ENCODE data around the gene FSIP1. TPM values are rescaled to one million over a fixed set of nuclear protein-coding genes. Genes with fewer than 3 reads are reported as not detected.

Gene FSIP1
- polyA plus RNA-seq, 2 of the 4 experiments (the other 2 are of a cell fraction) = 0.71 to 0.93 TPM

- H3K27ac ChIP-seq = no peak overlapping the region
- no peaks in the 10 kb centered on the region for H3K9me3 ChIP-seq
- no peak overlapping the region for H3K4me3 ChIP-seq
- no peak overlapping the region for H3K4me2 ChIP-seq
- H3K4me1 ChIP-seq = no peaks in the 10 kb centered on the region
- WGBS (ENCODE audit: missing lambda C conversion rate) = 90% methylated on average over 1 of the region's 1 CpG
- no peak for TF ChIP-seq NFE2L2 (conservative IDR thresholded peaks at IDR 0.05; ENCODE audit: low read length)
- TF ChIP-seq, protein P1, sequence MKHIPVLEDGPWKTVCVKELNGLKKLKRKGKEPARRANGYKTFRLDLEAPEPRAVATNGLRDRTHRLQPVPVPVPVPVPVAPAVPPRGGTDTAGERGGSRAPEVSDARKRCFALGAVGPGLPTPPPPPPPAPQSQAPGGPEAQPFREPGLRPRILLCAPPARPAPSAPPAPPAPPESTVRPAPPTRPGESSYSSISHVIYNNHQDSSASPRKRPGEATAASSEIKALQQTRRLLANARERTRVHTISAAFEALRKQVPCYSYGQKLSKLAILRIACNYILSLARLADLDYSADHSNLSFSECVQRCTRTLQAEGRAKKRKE (CRISPR knock-in tag; IDR thresholded peaks at IDR 0.05; ENCODE audit: low read depth) = no peak
- TF ChIP-seq JUNB (IDR thresholded peaks at IDR 0.05) = no peak
- TF ChIP-seq CEBPB (IDR thresholded peaks at IDR 0.05) = no peak
- TF ChIP-seq, protein P2, sequence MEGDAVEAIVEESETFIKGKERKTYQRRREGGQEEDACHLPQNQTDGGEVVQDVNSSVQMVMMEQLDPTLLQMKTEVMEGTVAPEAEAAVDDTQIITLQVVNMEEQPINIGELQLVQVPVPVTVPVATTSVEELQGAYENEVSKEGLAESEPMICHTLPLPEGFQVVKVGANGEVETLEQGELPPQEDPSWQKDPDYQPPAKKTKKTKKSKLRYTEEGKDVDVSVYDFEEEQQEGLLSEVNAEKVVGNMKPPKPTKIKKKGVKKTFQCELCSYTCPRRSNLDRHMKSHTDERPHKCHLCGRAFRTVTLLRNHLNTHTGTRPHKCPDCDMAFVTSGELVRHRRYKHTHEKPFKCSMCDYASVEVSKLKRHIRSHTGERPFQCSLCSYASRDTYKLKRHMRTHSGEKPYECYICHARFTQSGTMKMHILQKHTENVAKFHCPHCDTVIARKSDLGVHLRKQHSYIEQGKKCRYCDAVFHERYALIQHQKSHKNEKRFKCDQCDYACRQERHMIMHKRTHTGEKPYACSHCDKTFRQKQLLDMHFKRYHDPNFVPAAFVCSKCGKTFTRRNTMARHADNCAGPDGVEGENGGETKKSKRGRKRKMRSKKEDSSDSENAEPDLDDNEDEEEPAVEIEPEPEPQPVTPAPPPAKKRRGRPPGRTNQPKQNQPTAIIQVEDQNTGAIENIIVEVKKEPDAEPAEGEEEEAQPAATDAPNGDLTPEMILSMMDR (IDR thresholded peaks at IDR 0.05) = no peak
- TF ChIP-seq RCOR1 (IDR thresholded peaks at IDR 0.05; ENCODE audit: low read depth, low read length) = no peak
- TF ChIP-seq HOXA7 (CRISPR knock-in tag; IDR thresholded peaks at IDR 0.05) = no peak
- no peak for TF ChIP-seq CHD2 (IDR thresholded peaks at IDR 0.05; ENCODE audit: low read length, partially characterized antibody)
- no peak for TF ChIP-seq MYC (IDR thresholded peaks at IDR 0.05; ENCODE audit: borderline replicate concordance, low read length)
- TF ChIP-seq CHD4 (IDR thresholded peaks at IDR 0.05; ENCODE audit: borderline replicate concordance) = no peak
- TF ChIP-seq KDM1A (IDR thresholded peaks at IDR 0.05; ENCODE audit: low read depth) = no peak
- TF ChIP-seq MAFK (IDR thresholded peaks at IDR 0.05; ENCODE audit: partially characterized antibody) = no peak
- no peak for TF ChIP-seq FOSB (CRISPR knock-in tag; IDR thresholded peaks at IDR 0.05)
- no peak for TF ChIP-seq HOXB13 (CRISPR knock-in tag; IDR thresholded peaks at IDR 0.05; ENCODE audit: low read depth)
- no peak for TF ChIP-seq RAD21 (conservative IDR thresholded peaks at IDR 0.05 in 1 of 2, IDR thresholded peaks at IDR 0.05 in 1 of 2)
- TF ChIP-seq TFCP2L1 (CRISPR knock-in tag; IDR thresholded peaks at IDR 0.05) = no peak
- no peak for TF ChIP-seq HEYL (CRISPR knock-in tag; IDR thresholded peaks at IDR 0.05)
- no peak for TF ChIP-seq ELK1 (IDR thresholded peaks at IDR 0.05; ENCODE audit: low read depth, low read length)
- POLR2A ChIA-PET = interaction anchor here (1.0 kb wide), 1 partner anchor 72 kb away, joined by 4 read pairs; no protein-coding TSS in a partner anchor
- CTCF ChIA-PET = interaction anchor here (0.7 to 3.2 kb wide), 19 partner anchors 9 to 980 kb away, joined by 3 to 63 read pairs (median 3); no protein-coding TSS in a partner anchor
- no peak for FAIRE-seq
- no peak for ATAC-seq
- DNase-seq (ENCODE audit: low read depth in 1 of 2, low spot score in 1 of 2) = no peak
Observed at GRCh38 chr15:39685367-39685766, 97.3 kb downstream of the FSIP1 start.

DNA sequence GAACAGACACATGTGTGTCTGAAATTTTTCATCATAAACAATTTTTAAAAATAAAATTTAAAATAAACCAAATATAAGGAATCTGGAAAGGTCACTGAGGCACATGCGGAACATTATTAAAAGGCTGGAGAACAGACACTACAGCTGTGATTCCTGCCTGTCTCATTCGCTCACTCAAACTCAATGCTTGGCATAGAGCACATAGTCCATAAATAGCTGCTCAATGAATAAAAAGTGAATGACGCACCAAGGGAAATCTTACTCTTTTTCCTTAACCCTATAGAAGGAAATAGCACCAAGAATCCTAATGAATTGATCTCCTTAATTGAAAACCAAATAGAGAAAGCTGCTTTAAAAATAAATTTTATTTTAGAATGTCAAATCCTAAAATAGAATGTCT, 98.4 kb downstream of the FSIP1 start:
- no peaks in the 10 kb centered on the region for H3K4me1 ChIP-seq
- H3K27ac ChIP-seq = no peak overlapping the region
- CTCF ChIA-PET = interaction anchor here (1.2 to 2.2 kb wide), 4 partner anchors 8 to 977 kb away, joined by 3 to 8 read pairs (median 4); partner anchors contain the start of gene THBS1
- POLR2A ChIA-PET = no interaction called here
- no peak overlapping the region for H3K4me2 ChIP-seq
- H3K4me3 ChIP-seq = no peak overlapping the region
- ATAC-seq = no peak
- TF ChIP-seq MAFK (IDR thresholded peaks at IDR 0.05; ENCODE audit: partially characterized antibody) (no peak), JUN (IDR thresholded peaks at IDR 0.05) (no peak), HES2 (IDR thresholded peaks at IDR 0.05) (no peak), CBX2 (IDR thresholded peaks at IDR 0.05; ENCODE audit: borderline replicate concordance, low read depth) (no peak), SREBF2 (IDR thresholded peaks at IDR 0.05) (no peak), RAD21 (conservative IDR thresholded peaks at IDR 0.05 in 1 of 2, IDR thresholded peaks at IDR 0.05 in 1 of 2) (no peak), EP300 (IDR thresholded peaks at IDR 0.05) (no peak), HOXA7 (CRISPR knock-in tag; IDR thresholded peaks at IDR 0.05) (no peak), MYC (IDR thresholded peaks at IDR 0.05; ENCODE audit: borderline replicate concordance, low read length) (no peak), HEYL (CRISPR knock-in tag; IDR thresholded peaks at IDR 0.05) (no peak), ZFP36 (IDR thresholded peaks at IDR 0.05; ENCODE audit: borderline replicate concordance, partially characterized antibody) (no peak), FOXS1 (CRISPR knock-in tag; IDR thresholded peaks at IDR 0.05) (no peak)
- TF ChIP-seq, protein P3, sequence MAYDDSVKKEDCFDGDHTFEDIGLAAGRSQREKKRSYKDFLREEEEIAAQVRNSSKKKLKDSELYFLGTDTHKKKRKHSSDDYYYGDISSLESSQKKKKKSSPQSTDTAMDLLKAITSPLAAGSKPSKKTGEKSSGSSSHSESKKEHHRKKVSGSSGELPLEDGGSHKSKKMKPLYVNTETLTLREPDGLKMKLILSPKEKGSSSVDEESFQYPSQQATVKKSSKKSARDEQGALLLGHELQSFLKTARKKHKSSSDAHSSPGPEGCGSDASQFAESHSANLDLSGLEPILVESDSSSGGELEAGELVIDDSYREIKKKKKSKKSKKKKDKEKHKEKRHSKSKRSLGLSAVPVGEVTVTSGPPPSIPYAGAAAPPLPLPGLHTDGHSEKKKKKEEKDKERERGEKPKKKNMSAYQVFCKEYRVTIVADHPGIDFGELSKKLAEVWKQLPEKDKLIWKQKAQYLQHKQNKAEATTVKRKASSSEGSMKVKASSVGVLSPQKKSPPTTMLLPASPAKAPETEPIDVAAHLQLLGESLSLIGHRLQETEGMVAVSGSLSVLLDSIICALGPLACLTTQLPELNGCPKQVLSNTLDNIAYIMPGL (CRISPR knock-in tag; IDR thresholded peaks at IDR 0.05; ENCODE audit: borderline replicate concordance) = no peak
- TF ChIP-seq, protein P1 (CRISPR knock-in tag; IDR thresholded peaks at IDR 0.05; ENCODE audit: low read depth) = no peak
- no peaks in the 10 kb centered on the region for H3K9me3 ChIP-seq
- no peak for FAIRE-seq
- no peak for DNase-seq (ENCODE audit: low read depth in 1 of 2, low spot score in 1 of 2)
- WGBS (ENCODE audit: missing lambda C conversion rate) = 60% methylated on average over 3 of the region's 3 CpGs
